ENCODE measurements around the gene LRRC38. TPM values are rescaled to one million over a fixed set of nuclear protein-coding genes. Genes with fewer than 3 reads are reported as not detected.

The LRRC38 gene
- total and polyA plus RNA-seq, 2 of the 8 experiments (the other 6 are each of a cell fraction or from before 2014, with no cell fraction given): 0.17 to 0.63 TPM

GRCh38 chr1:13550663-13551062 lies 36.9 kb upstream of the LRRC38 start (continued):
- no peak for TF ChIP-seq HDAC2 (IDR thresholded peaks at IDR 0.05; ENCODE audit: borderline replicate concordance in 1 of 2, low read depth in 2 of 2, low read length in 2 of 2)
- no peak for TF ChIP-seq RBBP5 (IDR thresholded peaks at IDR 0.05; ENCODE audit: borderline replicate concordance, low read depth, low read length)
